Neuronal stem cell (in vitro differentiated cells): ENCODE results near the gene MEGF11.

ENCODE experiments used
- DNase-seq: peaks from one replicate; pipeline ENCODE4 v3.0.0-alpha.2; 2013; ENCODE audit warnings: low spot score
- H2AFZ ChIP-seq: one replicate; pipeline ENCODE4 v1.6.1; 2013; ENCODE audit warnings: mild to moderate bottlenecking, low read length, inconsistent platforms
- H2AK5ac ChIP-seq: 2 replicates; pipeline ENCODE4 v1.6.1; 2013; ENCODE audit warnings: low read depth, mild to moderate bottlenecking, inconsistent platforms, low read length, moderate library complexity, mixed read lengths
- H2BK120ac ChIP-seq: 2 replicates; pipeline ENCODE4 v1.6.1; 2013; ENCODE audit warnings: low read depth, mild to moderate bottlenecking, inconsistent platforms, low read length, moderate library complexity, mixed read lengths
- H2BK12ac ChIP-seq: one replicate; pipeline ENCODE4 v1.6.1; 2013; ENCODE audit warnings: low read length, inconsistent platforms
- H2BK15ac ChIP-seq: 2 replicates; pipeline ENCODE4 v1.6.1; 2013; ENCODE audit warnings: mild to moderate bottlenecking, low read length, inconsistent platforms, mixed read lengths
- H2BK5ac ChIP-seq: one replicate; pipeline ENCODE4 v1.6.1; 2013; ENCODE audit warnings: inconsistent platforms, mild to moderate bottlenecking, low read length, moderate library complexity
- H3K14ac ChIP-seq: one replicate; pipeline ENCODE4 v1.6.1; 2013; ENCODE audit warnings: low read length, inconsistent platforms
- H3K18ac ChIP-seq: 2 replicates; pipeline ENCODE4 v1.6.1; 2013; ENCODE audit warnings: low read length, inconsistent platforms
- H3K23ac ChIP-seq: 2 replicates; pipeline ENCODE4 v1.6.1; 2013; ENCODE audit warnings: low read depth, mild to moderate bottlenecking, mixed read lengths, low read length, inconsistent platforms; ENCODE audit not compliant: poor library complexity
- H3K27ac ChIP-seq: replicated peaks from 3 replicates; pipeline ENCODE4 v1.5.1; 2013; ENCODE audit warnings: low read length, inconsistent platforms
- H3K27me3 ChIP-seq, 3 experiments: 2 replicates each; pipeline ENCODE4 v1.6.1; 2013; ENCODE audit warnings: low read length in 3 of 3, mild to moderate bottlenecking in 2 of 3, inconsistent platforms in 1 of 3, low read depth in 1 of 3, mixed read lengths in 1 of 3, moderate library complexity in 1 of 3; ENCODE audit not compliant: control insufficient read depth in 3 of 3, insufficient read depth in 3 of 3
- H3K36me3 ChIP-seq, 2 donors: replicated peaks in 1 of 2; 2 replicates each; pipeline ENCODE4 v1.6.1; 2013; ENCODE audit warnings: low read length in 2 of 2; ENCODE audit not compliant: control insufficient read depth in 2 of 2, insufficient read depth in 2 of 2
- H3K4ac ChIP-seq: 2 replicates; pipeline ENCODE4 v1.6.1; 2013; ENCODE audit warnings: inconsistent platforms, mild to moderate bottlenecking, low read length, moderate library complexity
- H3K4me1 ChIP-seq, 2 donors: 1 replicate in 1 of 2; 2 replicates in 1 of 2; pipeline ENCODE4 v1.6.1; 2013; ENCODE audit warnings: low read length in 2 of 2, low read depth in 1 of 2; ENCODE audit not compliant: control insufficient read depth in 2 of 2, insufficient read depth in 1 of 2
- H3K4me2 ChIP-seq: one replicate; pipeline ENCODE4 v1.6.1; 2013; ENCODE audit warnings: mild to moderate bottlenecking, low read length, inconsistent platforms; ENCODE audit not compliant: insufficient read depth, poor library complexity, severe bottlenecking
- H3K4me3 ChIP-seq, 2 donors: 2 replicates each; pipeline ENCODE4 v1.5.1; 2013; ENCODE audit warnings: low read length in 2 of 2, mild to moderate bottlenecking in 2 of 2, inconsistent platforms in 1 of 2, moderate library complexity in 1 of 2
- H3K79me1 ChIP-seq: one replicate; pipeline ENCODE4 v1.6.1; 2013; ENCODE audit warnings: low read depth, mild to moderate bottlenecking, inconsistent platforms, low read length, moderate library complexity
- H3K9ac ChIP-seq: one replicate; pipeline ENCODE4 v1.6.1; 2013; ENCODE audit warnings: mild to moderate bottlenecking, low read depth, low read length, inconsistent platforms; ENCODE audit not compliant: poor library complexity
- H3K9me3 ChIP-seq, 2 donors: replicated peaks in 1 of 2; 2 replicates each; pipeline versions ENCODE3 to v1.6.1; 2013; ENCODE audit warnings: low read length in 2 of 2, mild to moderate bottlenecking in 2 of 2, inconsistent platforms in 1 of 2, low read depth in 1 of 2, mixed read lengths in 1 of 2, moderate library complexity in 1 of 2; ENCODE audit not compliant: control insufficient read depth in 2 of 2, insufficient read depth in 1 of 2
- H4K8ac ChIP-seq: one replicate; pipeline ENCODE4 v1.6.1; 2013; ENCODE audit warnings: low read depth, mild to moderate bottlenecking, inconsistent platforms, low read length, moderate library complexity
- H4K91ac ChIP-seq: one replicate; pipeline ENCODE4 v1.6.1; 2013; ENCODE audit warnings: low read length, low read depth, mild to moderate bottlenecking, inconsistent platforms; ENCODE audit not compliant: poor library complexity
- WGBS, 2 donors: extraction: QIAGEN DNeasy Blood & Tissue Kit; methylation state at CpG; one replicate each; pipeline ENCODE4 v1.1.7; 2013; ENCODE audit warnings: missing lambda C conversion rate in 2 of 2, mixed read lengths in 1 of 2; ENCODE audit not compliant: insufficient read length in 2 of 2, insufficient replicate concordance in 1 of 2; ENCODE audit errors: extremely low coverage in 2 of 2; 5-methylcytosine and 5-hydroxymethylcytosine counted together

MEGF11 gene

DNA sequence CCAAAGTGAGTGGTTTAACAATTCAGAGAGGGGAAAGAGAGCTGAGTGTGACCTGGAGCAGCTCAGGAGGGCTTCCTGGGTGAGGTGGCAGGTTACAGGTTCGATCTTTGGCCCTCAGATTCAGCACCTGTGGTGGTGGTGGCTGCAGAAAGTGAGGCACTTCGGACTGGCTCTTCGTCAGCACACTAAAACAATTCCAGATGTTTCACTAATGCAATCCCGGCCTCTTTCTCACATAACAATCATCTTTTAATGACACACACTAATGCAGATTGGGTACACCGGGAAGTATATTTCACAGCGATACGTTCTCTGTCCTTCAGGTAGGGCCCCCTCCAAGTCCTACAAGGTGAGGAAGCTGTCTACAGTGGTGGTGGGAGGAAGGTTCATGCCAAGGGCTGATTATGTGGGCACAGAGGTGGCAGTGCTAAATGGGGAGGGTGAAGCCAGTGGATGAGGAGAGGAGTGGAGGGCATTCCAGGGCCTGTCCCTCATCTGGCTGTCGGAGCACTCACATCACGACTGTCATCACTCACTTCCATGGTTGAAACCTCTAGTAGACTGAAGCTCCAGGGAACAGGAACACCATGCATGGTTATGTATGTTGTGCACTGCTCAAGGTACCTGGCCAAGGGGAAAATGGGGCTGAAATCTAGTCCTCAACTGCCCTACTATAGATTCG, 213.2 kb downstream of the MEGF11 start:
- Histone ChIP-seq H3K9me3 (no peaks in the 10 kb centered on the region), H3K36me3 (no peaks in the 10 kb centered on the region), H3K27me3 (peaks cover 0 to 38% (median 0%) of the 10 kb centered on the region in 3 experiments), H3K4ac (no peak overlapping the region), H2BK15ac (no peak overlapping the region), H3K4me1 (peaks cover 0 to 12% of the 10 kb centered on the region in 2 donors), H3K4me2 (no peak overlapping the region), H2BK12ac (no peak overlapping the region), H2BK120ac (no peak overlapping the region), H4K91ac (no peak overlapping the region), H3K14ac (no peak overlapping the region), H2BK5ac (no peak overlapping the region), H2AFZ (no peak overlapping the region), H3K23ac (no peak overlapping the region), H3K4me3 (no peak overlapping the region), H2AK5ac (no peak overlapping the region), H3K79me1 (no peaks in the 10 kb centered on the region), H3K18ac (peak overlapping the region; percentile 15), H3K27ac (no peak overlapping the region), H3K9ac (no peak overlapping the region), H4K8ac (no peak overlapping the region)
- no CpG with 5 or more reads among the region's 10 CpGs for WGBS, 2 donors
- DNase-seq: no peak

DNA sequence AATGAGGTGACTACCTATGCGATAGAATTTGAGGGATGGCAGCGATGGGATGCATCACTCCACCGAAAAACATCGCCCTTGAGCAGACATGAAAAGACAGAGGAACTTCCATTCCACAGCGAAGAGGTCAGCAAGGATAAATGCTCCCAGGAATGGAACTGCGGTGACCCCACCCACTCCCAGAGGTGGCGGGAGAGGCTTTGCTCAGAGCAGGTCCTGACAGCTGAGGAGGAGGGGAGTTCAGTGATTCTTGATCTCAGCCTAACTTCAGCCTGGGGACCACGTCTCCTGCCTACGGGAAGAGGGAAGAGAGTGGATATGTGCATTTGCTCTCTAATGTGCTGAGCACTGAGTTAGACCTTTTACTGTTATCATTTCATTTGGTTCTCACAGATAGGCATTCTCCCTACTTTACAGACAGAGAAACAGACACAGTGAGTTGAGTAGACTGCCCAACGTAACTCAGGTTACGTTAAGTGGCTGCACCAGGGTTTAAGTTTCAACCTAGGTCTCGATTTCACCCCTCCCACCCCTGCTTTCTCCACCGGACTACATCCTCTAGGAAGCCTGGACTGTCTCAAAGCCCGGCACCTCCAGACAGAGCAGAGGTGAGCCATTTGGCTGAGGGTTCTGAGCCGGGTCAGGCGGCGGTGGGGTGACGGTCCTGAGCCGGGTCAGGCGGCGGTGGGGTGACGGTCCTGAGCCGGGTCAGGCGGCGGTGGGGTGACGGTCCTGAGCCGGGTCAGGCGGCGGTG, 214.3 kb downstream of the MEGF11 start:
- H3K23ac ChIP-seq: no peak overlapping the region
- H2BK12ac ChIP-seq: no peak overlapping the region
- H2BK5ac ChIP-seq: no peak overlapping the region
- H2AFZ ChIP-seq: no peak overlapping the region
- no peaks in the 10 kb centered on the region for H3K79me1 ChIP-seq
- peaks cover 0 to 38% (median 0%) of the 10 kb centered on the region in 3 experiments for H3K27me3 ChIP-seq
- no peak overlapping the region for H3K4me3 ChIP-seq
- H2BK120ac ChIP-seq: no peak overlapping the region
- H2BK15ac ChIP-seq: no peak overlapping the region
- no peaks in the 10 kb centered on the region for H3K36me3 ChIP-seq
- no peak for DNase-seq
- H4K8ac ChIP-seq: no peak overlapping the region
- no CpG with 5 or more reads among the region's 29 CpGs for WGBS, 2 donors
- peaks cover 0 to 12% of the 10 kb centered on the region in 2 donors for H3K4me1 ChIP-seq
- H3K18ac ChIP-seq: peak overlapping the region; percentile 19
- no peak overlapping the region for H4K91ac ChIP-seq
- no peak overlapping the region for H3K14ac ChIP-seq
- H2AK5ac ChIP-seq: no peak overlapping the region
- no peak overlapping the region for H3K4ac ChIP-seq
- H3K27ac ChIP-seq: no peak overlapping the region
- no peak overlapping the region for H3K4me2 ChIP-seq
- no peak overlapping the region for H3K9ac ChIP-seq
- H3K9me3 ChIP-seq: no peaks in the 10 kb centered on the region

DNA sequence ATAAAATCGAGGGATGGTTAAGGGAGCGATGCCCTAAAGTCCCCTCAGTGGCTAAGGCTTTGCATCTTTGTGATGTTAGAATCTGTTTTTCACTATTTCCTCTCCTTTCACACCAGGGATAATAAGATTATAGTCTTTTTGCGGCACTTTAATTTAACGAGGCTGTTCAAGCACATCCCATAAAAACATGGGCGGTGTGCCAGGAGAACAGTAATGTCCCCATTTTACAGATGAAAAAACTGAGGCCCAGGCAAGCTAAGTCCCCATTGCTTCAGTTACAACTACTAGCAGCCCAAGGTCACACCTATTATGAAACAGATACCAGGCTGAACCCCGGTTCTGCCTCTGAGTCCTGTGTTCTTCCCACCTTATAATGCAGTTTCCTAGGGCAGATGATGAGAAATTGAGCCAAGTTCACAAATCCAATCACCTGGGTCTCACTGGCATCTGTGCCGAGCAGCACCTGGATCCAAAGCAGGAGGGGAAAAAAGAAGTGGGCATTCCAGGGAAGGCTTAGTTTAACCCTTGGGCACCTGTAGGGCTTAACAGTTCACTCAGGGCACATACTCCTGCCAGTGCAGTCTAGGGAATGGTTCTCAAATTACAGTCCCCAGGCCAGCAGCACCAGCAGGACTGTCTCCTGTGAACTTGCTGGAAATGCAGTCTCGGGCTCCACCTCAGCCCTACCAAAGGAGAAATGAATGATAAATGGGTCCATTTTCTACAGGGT, 215.0 kb downstream of the MEGF11 start:
- H3K18ac ChIP-seq: no peak overlapping the region
- no peak overlapping the region for H3K4me2 ChIP-seq
- no peak overlapping the region for H2AK5ac ChIP-seq
- no peak overlapping the region for H3K9ac ChIP-seq
- H3K4ac ChIP-seq: no peak overlapping the region
- WGBS, 2 donors: no CpG with 5 or more reads among the region's 8 CpGs
- no peak overlapping the region for H3K23ac ChIP-seq
- no peak overlapping the region for H2BK15ac ChIP-seq
- DNase-seq: no peak
- no peak overlapping the region for H2BK12ac ChIP-seq
- no peak overlapping the region for H4K8ac ChIP-seq
- H3K27ac ChIP-seq: no peak overlapping the region
- no peaks in the 10 kb centered on the region for H3K79me1 ChIP-seq
- H2BK120ac ChIP-seq: no peak overlapping the region
- no peak overlapping the region for H2BK5ac ChIP-seq
- H3K36me3 ChIP-seq: no peaks in the 10 kb centered on the region
- no peak overlapping the region for H2AFZ ChIP-seq
- no peak overlapping the region for H3K14ac ChIP-seq
- peaks cover 0 to 12% of the 10 kb centered on the region in 2 donors for H3K4me1 ChIP-seq
- H3K4me3 ChIP-seq: no peak overlapping the region
- no peak overlapping the region for H4K91ac ChIP-seq
- H3K27me3 ChIP-seq: peaks cover 0 to 38% (median 0%) of the 10 kb centered on the region in 3 experiments
- no peaks in the 10 kb centered on the region for H3K9me3 ChIP-seq

DNA sequence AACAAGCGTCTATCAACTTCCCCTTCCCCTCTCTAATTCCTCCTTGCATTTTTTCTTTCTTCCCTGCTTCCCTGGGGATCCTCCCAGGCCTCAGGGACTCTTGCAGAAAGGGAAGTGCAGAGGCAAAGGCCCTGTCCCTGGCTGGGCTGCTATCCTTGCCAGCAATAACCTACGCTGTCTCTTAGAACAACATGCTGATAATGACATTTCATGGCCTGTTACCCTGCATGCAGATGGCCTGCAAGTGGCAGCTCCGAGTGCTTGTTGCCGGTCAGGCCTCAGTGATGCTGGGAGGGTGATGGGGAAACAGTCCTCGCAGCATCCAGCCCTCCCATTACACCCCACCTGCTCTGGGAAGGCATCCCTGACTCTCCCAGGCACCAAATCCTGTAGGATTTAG, 216.7 kb downstream of the MEGF11 start:
- H2AFZ ChIP-seq: no peak overlapping the region
- no peak overlapping the region for H2BK12ac ChIP-seq
- no peak overlapping the region for H3K4me2 ChIP-seq
- H3K4ac ChIP-seq: no peak overlapping the region
- peaks cover 0 to 10% of the 10 kb centered on the region in 2 donors for H3K4me1 ChIP-seq
- H4K8ac ChIP-seq: no peak overlapping the region
- peaks cover 0 to 38% (median 0%) of the 10 kb centered on the region in 3 experiments for H3K27me3 ChIP-seq
- no peak overlapping the region for H3K9ac ChIP-seq
- H3K18ac ChIP-seq: no peak overlapping the region
- H3K27ac ChIP-seq: no peak overlapping the region
- H3K4me3 ChIP-seq: no peak overlapping the region
- no peak overlapping the region for H4K91ac ChIP-seq
- no peaks in the 10 kb centered on the region for H3K36me3 ChIP-seq
- no peak overlapping the region for H3K14ac ChIP-seq
- H2AK5ac ChIP-seq: no peak overlapping the region
- WGBS, 2 donors: no CpG with 5 or more reads among the region's 5 CpGs
- H3K79me1 ChIP-seq: no peaks in the 10 kb centered on the region
- DNase-seq: no peak
- peaks cover 0 to 2% of the 10 kb centered on the region in 2 donors for H3K9me3 ChIP-seq
- H2BK5ac ChIP-seq: no peak overlapping the region
- no peak overlapping the region for H2BK120ac ChIP-seq
- no peak overlapping the region for H2BK15ac ChIP-seq
- no peak overlapping the region for H3K23ac ChIP-seq
